Progenitor cell of endocrine pancreas (in vitro differentiated cells): ENCODE results near the gene IGFBP7. TPM values are rescaled to one million over a fixed set of nuclear protein-coding genes. Genes with fewer than 3 reads are reported as not detected.

Experiments used
- DNase-seq: peaks from one replicate; pipeline ENCODE4 v3.0.0; 2021; ENCODE audit warnings: low spot score; ENCODE audit not compliant: unreplicated experiment
- H3K27ac Mint-ChIP-seq: 2 replicates; pipeline ENCODE4 v1.8.0; 2021; ENCODE audit warnings: mild to moderate bottlenecking, moderate library complexity, mixed read lengths
- H3K27me3 Mint-ChIP-seq: 2 replicates; pipeline ENCODE4 v1.8.0; 2021; ENCODE audit warnings: mixed read lengths
- H3K36me3 Mint-ChIP-seq: 2 replicates; pipeline ENCODE4 v1.8.0; 2022; ENCODE audit warnings: mixed read lengths; ENCODE audit not compliant: insufficient read depth
- H3K4me1 Mint-ChIP-seq: 2 replicates; pipeline ENCODE4 v1.8.0; 2021; ENCODE audit warnings: low read depth, mixed read lengths
- H3K4me3 Mint-ChIP-seq: 2 replicates; pipeline ENCODE4 v1.8.0; 2021; ENCODE audit warnings: low read depth, mild to moderate bottlenecking, moderate library complexity, mixed read lengths
- H3K9me3 Mint-ChIP-seq: 2 replicates; pipeline ENCODE4 v1.8.0; 2021; ENCODE audit warnings: low read depth, mixed read lengths
- total RNA-seq: library from RNA; stranded (reverse); gene quantifications from 2 replicates; pipeline ENCODE4 v1.2.1, GENCODE V29; 2021
- TF ChIP-seq, protein P1 (sequence below): fragments of 200-600 bp; sonication (generic); IDR thresholded peaks from one replicate; pipeline ENCODE4 v1.5.0; 2021; ENCODE audit warnings: antibody characterized with exemption, mild to moderate bottlenecking; ENCODE audit not compliant: unreplicated experiment

IGFBP7 gene
- total RNA-seq, 1 donor from 2014 or later: 8.4 TPM

DNA sequence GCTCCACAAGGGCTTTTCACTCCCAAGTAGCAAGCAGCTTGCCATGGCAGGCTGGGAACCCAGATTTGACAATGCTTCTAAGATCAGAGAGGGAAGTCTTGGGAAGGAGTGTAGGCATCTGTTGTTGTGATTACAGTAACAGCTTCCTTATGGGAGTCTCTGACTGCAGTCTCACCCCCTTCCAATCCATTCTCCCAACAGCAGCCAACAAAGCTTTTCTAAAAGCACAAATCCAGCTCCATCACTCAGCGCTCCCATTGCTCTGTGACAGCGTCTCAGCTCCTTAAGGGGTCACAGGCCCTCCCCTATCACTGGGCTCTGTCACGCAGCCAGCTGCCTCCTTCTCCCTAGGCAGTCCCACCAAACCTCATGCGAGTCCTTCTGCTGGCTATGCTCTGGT is 7.1 kb downstream of the IGFBP7 start:
- Mint-ChIP-seq H3K4me3 (no peak overlapping the region), H3K4me1 (peaks cover 38% of the 10 kb centered on the region), H3K27ac (no peak overlapping the region), H3K36me3 (no peaks in the 10 kb centered on the region), H3K9me3 (no peaks in the 10 kb centered on the region), H3K27me3 (peaks cover 14% of the 10 kb centered on the region)
- TF ChIP-seq, protein P1, sequence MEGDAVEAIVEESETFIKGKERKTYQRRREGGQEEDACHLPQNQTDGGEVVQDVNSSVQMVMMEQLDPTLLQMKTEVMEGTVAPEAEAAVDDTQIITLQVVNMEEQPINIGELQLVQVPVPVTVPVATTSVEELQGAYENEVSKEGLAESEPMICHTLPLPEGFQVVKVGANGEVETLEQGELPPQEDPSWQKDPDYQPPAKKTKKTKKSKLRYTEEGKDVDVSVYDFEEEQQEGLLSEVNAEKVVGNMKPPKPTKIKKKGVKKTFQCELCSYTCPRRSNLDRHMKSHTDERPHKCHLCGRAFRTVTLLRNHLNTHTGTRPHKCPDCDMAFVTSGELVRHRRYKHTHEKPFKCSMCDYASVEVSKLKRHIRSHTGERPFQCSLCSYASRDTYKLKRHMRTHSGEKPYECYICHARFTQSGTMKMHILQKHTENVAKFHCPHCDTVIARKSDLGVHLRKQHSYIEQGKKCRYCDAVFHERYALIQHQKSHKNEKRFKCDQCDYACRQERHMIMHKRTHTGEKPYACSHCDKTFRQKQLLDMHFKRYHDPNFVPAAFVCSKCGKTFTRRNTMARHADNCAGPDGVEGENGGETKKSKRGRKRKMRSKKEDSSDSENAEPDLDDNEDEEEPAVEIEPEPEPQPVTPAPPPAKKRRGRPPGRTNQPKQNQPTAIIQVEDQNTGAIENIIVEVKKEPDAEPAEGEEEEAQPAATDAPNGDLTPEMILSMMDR: no peak
- DNase-seq: no peak

DNA sequence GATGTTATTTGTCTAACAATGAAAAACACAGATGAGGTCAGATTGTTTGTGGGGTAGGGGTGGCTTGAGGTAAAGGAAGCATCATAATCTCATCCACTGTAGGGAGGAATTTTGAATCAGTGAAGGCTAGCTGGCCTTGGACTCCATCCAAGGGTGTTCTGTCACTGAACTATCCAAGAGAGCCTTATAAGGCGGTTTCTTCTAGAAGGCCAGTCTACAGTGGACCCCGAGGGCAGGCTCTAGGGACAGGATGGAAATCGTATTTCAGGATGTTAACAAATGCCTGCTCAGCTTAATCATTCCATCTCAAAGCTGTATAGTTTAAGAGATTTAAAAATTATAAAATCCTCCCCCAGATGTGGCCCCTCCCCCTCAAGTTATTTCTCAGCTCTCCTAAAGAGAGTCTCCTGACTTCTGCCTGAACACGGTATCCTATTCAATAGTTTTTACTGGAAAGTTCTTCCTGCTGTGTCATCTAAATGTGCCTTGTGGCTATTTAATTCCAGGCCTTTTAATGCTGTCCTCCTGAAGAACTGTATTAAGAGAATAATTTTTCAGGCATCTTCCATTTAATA is 8.0 kb downstream of the IGFBP7 start:
- Mint-ChIP-seq H3K4me1 (peaks cover 40% of the 10 kb centered on the region), H3K36me3 (no peaks in the 10 kb centered on the region), H3K4me3 (no peak overlapping the region), H3K27me3 (peaks cover 7% of the 10 kb centered on the region), H3K27ac (peak overlapping the region; percentile 10), H3K9me3 (no peaks in the 10 kb centered on the region)
- no peak for DNase-seq
- TF ChIP-seq, protein P1: no peak

DNA sequence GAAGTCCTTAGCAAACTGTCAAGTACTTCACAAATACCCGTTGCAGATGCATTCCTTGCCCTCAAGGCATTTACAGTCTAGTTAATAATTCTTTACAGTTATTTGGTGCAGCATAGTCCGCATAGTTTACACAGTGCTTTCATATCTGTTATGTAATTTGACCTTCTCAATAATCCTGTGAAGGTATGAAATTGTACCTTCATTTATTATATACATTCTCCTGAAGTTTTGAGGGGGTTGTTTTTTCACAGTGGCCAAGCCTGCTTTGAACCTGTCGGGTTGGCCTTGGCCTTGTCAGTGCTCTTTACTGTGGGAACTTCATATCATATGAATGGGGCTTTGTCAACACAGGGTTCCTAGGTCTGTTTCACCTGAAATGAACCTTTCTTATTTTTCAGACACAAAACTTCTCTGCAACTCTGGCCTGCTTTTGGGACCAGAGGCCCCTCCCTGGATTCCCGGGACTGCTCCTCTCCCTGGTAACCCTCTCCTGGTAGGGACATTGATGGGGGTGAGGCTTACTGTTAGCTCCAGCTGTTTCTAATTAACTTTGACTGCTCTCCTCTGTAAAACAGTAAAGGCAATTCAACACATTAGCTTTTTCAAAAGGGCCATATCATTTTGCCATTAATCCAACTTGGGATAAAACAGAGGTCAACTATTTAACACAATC is 9.1 kb downstream of the IGFBP7 start:
- no peaks in the 10 kb centered on the region for H3K36me3 Mint-ChIP-seq
- no peaks in the 10 kb centered on the region for H3K9me3 Mint-ChIP-seq
- DNase-seq: no peak
- H3K4me1 Mint-ChIP-seq: peaks cover 40% of the 10 kb centered on the region
- TF ChIP-seq, protein P1: no peak
- H3K27ac Mint-ChIP-seq: peak overlapping the region; percentile 83
- H3K4me3 Mint-ChIP-seq: no peak overlapping the region
- H3K27me3 Mint-ChIP-seq: peaks cover under 1% of the 10 kb centered on the region

DNA sequence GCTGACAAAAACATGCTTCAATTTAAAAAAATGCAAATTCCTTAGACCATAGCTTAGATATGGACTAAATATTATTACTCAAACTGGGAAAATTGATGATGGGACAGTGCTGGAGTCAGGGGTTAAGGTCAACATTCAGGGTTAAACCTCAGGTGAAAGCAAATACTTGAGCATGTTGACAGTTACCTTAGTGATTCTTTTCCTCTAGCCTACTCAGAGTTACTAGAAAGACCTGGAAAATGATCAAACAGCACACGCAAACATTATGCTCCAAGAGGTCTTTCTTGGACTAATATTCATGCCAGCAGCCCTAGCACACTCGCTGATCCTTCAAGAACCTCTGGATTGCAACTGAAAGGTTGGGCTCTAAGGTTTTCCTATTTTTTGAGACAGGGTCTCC is 10.8 kb downstream of the IGFBP7 start:
- TF ChIP-seq, protein P1: no peak
- Mint-ChIP-seq H3K4me1 (peaks cover 51% of the 10 kb centered on the region), H3K4me3 (no peak overlapping the region), H3K36me3 (no peaks in the 10 kb centered on the region), H3K27ac (no peak overlapping the region), H3K27me3 (no peaks in the 10 kb centered on the region), H3K9me3 (no peaks in the 10 kb centered on the region)
- DNase-seq: no peak

DNA sequence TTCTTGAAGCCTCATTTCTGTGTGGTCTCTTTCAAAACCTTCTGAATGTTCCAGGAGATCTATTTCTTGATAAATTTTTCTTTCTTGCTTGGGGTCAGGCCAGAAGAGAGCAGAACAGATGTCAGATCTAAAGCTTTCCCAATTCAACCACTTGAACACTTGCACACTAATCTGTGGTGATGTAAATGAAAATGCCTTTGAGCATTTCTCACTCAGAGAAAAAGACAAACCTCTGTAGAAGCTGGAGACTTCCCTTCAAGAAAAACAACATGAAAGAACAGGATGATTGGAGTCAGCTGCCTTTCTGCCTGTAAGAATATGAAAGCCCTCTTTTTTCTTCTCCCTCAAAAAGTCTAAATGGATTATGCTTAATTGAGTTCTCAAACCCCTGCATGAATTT is 11.2 kb downstream of the IGFBP7 start:
- H3K27ac Mint-ChIP-seq: no peak overlapping the region
- H3K9me3 Mint-ChIP-seq: no peaks in the 10 kb centered on the region
- H3K27me3 Mint-ChIP-seq: no peaks in the 10 kb centered on the region
- no peak overlapping the region for H3K4me3 Mint-ChIP-seq
- H3K36me3 Mint-ChIP-seq: no peaks in the 10 kb centered on the region
- TF ChIP-seq, protein P1: no peak
- peaks cover 51% of the 10 kb centered on the region for H3K4me1 Mint-ChIP-seq
- no peak for DNase-seq
